ENCODE results near the gene MB. TPM values are rescaled to one million over a fixed set of nuclear protein-coding genes. Genes with fewer than 3 reads are reported as not detected.

The MB gene
- total RNA-seq, 1 experiment from 2014 or later = 1.5 TPM

DNA sequence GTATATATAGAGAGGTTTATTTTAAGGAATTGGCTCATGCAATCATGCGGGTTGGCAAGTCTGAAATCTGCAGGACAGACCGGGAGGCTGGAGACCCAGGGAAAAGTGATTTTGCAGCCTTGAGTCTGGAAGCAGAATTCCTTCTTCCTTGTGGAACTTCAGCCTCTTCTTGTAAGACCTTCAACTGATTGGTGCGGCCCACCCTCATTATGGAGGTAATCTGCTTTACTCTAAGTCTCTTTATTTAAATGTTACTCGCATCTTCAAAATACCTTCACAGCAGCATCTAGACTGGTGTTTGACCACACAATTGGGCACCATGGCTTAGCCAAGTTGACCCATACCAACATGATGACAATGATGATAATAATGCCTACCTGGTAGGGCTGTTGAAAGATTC is 17.8 kb downstream of the MB start (continued):
- TF ChIP-seq TCF7L2 (IDR thresholded peaks at IDR 0.05; ENCODE audit: borderline replicate concordance, extremely low read depth, insufficient read depth, insufficient read length) (no peak), POLR2AphosphoS5 (IDR thresholded peaks at IDR 0.05; ENCODE audit: low read depth, low read length) (no peak), FOSL1 (IDR thresholded peaks at IDR 0.05; ENCODE audit: low read depth) (no peak), EZH2phosphoT487 (IDR thresholded peaks at IDR 0.05; ENCODE audit: borderline replicate concordance) (no peak), EZH2 (IDR thresholded peaks at IDR 0.05) (no peak)

DNA sequence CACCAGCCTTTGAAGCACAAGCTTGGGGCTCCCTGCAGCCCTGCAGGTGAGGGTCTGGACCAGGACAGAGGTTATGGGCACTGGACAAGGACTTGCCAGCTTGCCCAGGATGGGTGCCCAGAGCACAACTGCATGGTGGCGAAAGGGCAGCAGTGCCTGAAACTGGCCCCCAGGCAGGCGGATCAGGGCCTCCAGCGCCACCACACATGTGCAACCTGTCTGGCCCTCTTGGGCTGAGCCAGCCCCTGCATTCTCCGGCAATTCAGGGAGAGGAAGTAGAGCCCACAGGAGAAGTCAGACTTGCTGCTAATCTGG is 18.8 kb downstream of the MB start:
- TF ChIP-seq ELF1 (IDR thresholded peaks at IDR 0.05; ENCODE audit: borderline replicate concordance, low read depth) (no peak), CEBPB (IDR thresholded peaks at IDR 0.05; ENCODE audit: low read depth) (no peak), ZNF274 (IDR thresholded peaks at IDR 0.05; ENCODE audit: low read depth, low read length) (no peak), SRF (IDR thresholded peaks at IDR 0.05; ENCODE audit: low read depth) (no peak), ZFX (IDR thresholded peaks at IDR 0.05) (no peak), JUND (IDR thresholded peaks at IDR 0.05) (no peak), FOSL1 (IDR thresholded peaks at IDR 0.05; ENCODE audit: low read depth) (no peak), YY1 (IDR thresholded peaks at IDR 0.05; ENCODE audit: extremely low read depth, insufficient replicate concordance, low read depth, low read length) (no peak), SP1 (IDR thresholded peaks at IDR 0.05; ENCODE audit: low read depth) (no peak)
- TF ChIP-seq, protein P1, sequence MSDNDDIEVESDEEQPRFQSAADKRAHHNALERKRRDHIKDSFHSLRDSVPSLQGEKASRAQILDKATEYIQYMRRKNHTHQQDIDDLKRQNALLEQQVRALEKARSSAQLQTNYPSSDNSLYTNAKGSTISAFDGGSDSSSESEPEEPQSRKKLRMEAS (IDR thresholded peaks at IDR 0.05) = no peak
- TF ChIP-seq, protein P2, sequence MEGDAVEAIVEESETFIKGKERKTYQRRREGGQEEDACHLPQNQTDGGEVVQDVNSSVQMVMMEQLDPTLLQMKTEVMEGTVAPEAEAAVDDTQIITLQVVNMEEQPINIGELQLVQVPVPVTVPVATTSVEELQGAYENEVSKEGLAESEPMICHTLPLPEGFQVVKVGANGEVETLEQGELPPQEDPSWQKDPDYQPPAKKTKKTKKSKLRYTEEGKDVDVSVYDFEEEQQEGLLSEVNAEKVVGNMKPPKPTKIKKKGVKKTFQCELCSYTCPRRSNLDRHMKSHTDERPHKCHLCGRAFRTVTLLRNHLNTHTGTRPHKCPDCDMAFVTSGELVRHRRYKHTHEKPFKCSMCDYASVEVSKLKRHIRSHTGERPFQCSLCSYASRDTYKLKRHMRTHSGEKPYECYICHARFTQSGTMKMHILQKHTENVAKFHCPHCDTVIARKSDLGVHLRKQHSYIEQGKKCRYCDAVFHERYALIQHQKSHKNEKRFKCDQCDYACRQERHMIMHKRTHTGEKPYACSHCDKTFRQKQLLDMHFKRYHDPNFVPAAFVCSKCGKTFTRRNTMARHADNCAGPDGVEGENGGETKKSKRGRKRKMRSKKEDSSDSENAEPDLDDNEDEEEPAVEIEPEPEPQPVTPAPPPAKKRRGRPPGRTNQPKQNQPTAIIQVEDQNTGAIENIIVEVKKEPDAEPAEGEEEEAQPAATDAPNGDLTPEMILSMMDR (IDR thresholded peaks at IDR 0.05 in 2 of 3, conservative IDR thresholded peaks at IDR 0.05 in 1 of 3; ENCODE audit: borderline replicate concordance in 1 of 3, insufficient read depth in 1 of 3, low read depth in 2 of 3, low read length in 2 of 3) = no peak
- TF ChIP-seq, protein P3, sequence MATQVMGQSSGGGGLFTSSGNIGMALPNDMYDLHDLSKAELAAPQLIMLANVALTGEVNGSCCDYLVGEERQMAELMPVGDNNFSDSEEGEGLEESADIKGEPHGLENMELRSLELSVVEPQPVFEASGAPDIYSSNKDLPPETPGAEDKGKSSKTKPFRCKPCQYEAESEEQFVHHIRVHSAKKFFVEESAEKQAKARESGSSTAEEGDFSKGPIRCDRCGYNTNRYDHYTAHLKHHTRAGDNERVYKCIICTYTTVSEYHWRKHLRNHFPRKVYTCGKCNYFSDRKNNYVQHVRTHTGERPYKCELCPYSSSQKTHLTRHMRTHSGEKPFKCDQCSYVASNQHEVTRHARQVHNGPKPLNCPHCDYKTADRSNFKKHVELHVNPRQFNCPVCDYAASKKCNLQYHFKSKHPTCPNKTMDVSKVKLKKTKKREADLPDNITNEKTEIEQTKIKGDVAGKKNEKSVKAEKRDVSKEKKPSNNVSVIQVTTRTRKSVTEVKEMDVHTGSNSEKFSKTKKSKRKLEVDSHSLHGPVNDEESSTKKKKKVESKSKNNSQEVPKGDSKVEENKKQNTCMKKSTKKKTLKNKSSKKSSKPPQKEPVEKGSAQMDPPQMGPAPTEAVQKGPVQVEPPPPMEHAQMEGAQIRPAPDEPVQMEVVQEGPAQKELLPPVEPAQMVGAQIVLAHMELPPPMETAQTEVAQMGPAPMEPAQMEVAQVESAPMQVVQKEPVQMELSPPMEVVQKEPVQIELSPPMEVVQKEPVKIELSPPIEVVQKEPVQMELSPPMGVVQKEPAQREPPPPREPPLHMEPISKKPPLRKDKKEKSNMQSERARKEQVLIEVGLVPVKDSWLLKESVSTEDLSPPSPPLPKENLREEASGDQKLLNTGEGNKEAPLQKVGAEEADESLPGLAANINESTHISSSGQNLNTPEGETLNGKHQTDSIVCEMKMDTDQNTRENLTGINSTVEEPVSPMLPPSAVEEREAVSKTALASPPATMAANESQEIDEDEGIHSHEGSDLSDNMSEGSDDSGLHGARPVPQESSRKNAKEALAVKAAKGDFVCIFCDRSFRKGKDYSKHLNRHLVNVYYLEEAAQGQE (IDR thresholded peaks at IDR 0.05; ENCODE audit: low read depth) = no peak
- Histone ChIP-seq H3K9ac (ENCODE audit: low read length) (no peak overlapping the region), H3K9me2 (ENCODE audit: insufficient read depth) (no peaks in the 10 kb centered on the region), H4K20me1 (ENCODE audit: insufficient read depth) (no peaks in the 10 kb centered on the region), H3K27ac (ENCODE audit: low read depth, low read length) (no peak overlapping the region), H3K4me1 (ENCODE audit: control insufficient read depth in 1 of 2, insufficient read depth in 2 of 2, low read length in 2 of 2) (peaks cover 0 to 9% of the 10 kb centered on the region in 2 experiments; a peak in 2 of 4 replicates), H2AFZ (ENCODE audit: low read depth, low read length, poor library complexity, severe bottlenecking) (no peak overlapping the region), H3K4me2 (ENCODE audit: low read length) (no peak overlapping the region), H3K27me3 (ENCODE audit: insufficient read depth, low read length) (no peaks in the 10 kb centered on the region), H3K4me3 (replicated peaks in 1 of 2; ENCODE audit: low read depth in 1 of 2, low read length in 2 of 2) (no peak overlapping the region), H3K79me2 (ENCODE audit: insufficient read depth, low read length) (no peaks in the 10 kb centered on the region), H3K36me3 (ENCODE audit: control insufficient read depth in 1 of 2, insufficient read depth in 2 of 2, low read length in 2 of 2) (no peaks in the 10 kb centered on the region), H3K9me3 (ENCODE audit: control insufficient read depth in 1 of 2, insufficient read depth in 1 of 2, low read depth in 1 of 2, low read length in 2 of 2) (no peaks in the 10 kb centered on the region)
- intact Hi-C loops (cut with micrococcal nuclease) = no loop called here
- ChIA-PET POLR2A (no interaction called here), CTCF (no interaction called here), RAD21 (ENCODE audit: low non-redundant PET in 1 of 2, low total read pairs in 2 of 2, uncharacterized antibody in 2 of 2, unreplicated experiment in 2 of 2) (no interaction called here)
- no peak for ATAC-seq
- DNase-seq (ENCODE audit: low read depth, low spot score) = no peak
- no TSS peak for BruUV-seq (replicated peaks)
